Skin of body (tissue), 2 donors: ENCODE measurements around the gene ATP6V1D. TPM values are rescaled to one million over a fixed set of nuclear protein-coding genes. Genes with fewer than 3 reads are reported as not detected.
"Not testable (repeated sequence)": the region's sequence is repeated elsewhere in the genome, so short reads cannot be mapped to it uniquely, and the experiment has no call there.

Source experiments
- DNase-seq: peaks from one replicate; lab custom pipeline; 2025; lab: John Stamatoyannopoulos, UW
- total RNA-seq: library from RNA; depleted of rRNA; stranded (reverse); fragments of >200 nt; gene quantifications from one replicate; pipeline ENCODE4 v1.2.3, GENCODE V29; 2014

Gene ATP6V1D
- total RNA-seq, 1 donor from 2014 or later = 84.3 TPM

DNA sequence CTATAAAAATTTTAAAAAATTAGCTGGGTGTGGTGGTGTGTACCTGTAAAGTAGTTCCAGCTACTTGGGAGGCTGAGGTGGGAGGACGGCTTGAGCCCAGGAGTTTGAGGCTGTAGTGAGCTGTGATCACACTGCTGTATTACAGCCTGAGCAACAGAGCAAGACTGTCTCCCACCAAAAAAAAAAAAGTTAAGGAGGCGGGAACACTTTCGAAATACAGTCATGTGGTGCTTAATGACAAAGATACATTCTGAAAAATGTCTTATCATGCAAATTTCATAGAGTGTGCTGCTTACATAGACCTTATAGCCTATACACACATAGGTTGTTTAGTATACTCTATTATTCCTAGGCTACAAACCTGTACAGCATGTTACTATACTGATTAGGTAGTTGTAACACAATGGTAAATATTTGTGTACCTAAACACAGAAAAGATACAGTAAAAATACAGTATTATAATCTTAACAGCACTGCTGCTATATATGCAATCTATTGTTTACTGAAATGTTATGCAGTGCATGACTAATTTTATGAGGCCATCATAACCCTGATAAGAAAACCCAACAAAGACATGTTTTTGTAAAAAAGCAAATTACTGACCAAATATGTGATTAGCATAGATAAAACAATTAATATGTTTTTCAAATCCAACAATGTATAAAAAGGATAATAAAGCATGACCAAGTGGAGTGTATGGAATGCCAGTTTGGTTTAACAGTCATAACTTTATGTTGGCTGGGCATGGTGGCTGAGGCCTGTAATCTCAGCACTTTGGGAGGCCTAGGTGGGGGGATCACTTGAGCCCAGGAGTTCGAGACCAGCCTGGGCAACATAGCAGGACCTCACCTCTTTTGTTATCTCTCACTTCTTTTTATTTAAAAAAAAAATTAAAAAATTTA is 11.9 kb upstream of the ATP6V1D start:
- no peak for DNase-seq

DNA sequence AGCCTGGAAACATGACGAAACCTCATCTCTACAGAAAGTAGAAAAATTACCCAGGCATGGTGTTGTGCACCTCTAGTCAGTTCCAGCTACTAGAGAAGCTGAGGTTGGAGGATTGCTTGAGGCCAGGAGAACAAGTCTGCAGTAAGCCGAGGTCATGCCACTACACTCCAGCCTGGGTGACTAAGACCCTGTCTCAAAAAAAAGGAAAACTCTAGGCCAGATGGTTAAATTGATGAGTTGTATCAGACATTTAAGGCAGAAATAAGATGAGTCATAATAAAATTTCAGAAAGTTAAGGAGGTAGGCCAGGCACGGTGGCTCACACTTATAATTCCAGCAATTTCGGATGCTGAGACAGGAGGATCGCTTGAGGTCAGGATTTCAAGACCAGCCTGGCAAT is 11.2 kb upstream of the ATP6V1D start:
- DNase-seq = no peak

DNA sequence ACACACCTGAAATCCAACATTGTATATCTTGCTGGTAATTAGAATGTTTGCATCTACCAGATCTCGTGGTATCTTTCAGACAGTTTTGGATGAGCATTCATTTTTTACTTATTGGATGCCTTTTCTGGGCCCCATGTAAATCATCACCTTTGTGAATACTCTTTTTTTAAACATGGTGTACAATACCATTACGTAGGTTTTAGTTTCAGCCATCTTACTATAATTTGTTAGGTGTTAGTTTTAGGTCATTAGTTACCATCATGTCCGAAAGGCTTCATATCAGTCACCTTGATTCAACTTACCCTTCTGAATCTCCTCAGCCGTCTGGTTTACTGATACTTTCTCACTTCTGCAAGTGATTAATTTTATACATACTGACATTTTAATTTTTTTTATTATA is 5.9 kb upstream of the ATP6V1D start:
- DNase-seq = no peak

DNA sequence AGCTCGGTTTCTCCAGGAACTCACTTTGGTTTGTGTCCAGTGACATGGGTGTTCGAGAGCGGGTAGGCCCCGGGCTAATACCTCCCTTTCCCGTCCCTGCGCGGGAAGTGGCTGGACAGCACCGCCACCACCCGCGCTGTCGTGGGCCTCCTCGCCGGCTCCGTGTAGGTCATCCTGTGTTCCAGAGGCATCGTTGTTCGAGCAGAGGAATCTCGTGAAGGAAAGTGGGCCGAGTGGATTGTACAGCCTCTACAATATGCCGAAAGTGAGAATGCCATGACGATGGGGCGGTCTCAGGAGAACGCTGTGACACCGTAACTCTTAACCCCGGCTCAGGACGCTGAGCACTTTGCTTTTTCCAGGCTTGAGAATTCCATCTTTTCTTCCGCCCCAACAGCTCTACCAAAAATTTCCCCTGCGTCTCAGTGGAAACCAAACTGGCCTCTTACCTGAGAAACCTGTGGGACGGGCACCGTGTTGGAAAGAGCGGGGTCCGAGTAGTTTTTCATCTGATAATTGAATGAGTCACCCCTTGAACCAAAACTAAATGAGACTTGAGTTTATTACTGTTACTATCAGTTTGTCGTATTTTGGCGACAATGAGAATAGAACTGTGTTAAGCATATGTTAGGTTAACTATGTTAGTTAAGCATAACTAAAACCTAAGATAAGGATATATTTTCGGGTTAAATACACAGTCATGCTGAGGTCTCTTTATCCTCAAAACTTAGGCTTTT is 1.0 kb upstream of the ATP6V1D start:
- DNase-seq = no peak

DNA sequence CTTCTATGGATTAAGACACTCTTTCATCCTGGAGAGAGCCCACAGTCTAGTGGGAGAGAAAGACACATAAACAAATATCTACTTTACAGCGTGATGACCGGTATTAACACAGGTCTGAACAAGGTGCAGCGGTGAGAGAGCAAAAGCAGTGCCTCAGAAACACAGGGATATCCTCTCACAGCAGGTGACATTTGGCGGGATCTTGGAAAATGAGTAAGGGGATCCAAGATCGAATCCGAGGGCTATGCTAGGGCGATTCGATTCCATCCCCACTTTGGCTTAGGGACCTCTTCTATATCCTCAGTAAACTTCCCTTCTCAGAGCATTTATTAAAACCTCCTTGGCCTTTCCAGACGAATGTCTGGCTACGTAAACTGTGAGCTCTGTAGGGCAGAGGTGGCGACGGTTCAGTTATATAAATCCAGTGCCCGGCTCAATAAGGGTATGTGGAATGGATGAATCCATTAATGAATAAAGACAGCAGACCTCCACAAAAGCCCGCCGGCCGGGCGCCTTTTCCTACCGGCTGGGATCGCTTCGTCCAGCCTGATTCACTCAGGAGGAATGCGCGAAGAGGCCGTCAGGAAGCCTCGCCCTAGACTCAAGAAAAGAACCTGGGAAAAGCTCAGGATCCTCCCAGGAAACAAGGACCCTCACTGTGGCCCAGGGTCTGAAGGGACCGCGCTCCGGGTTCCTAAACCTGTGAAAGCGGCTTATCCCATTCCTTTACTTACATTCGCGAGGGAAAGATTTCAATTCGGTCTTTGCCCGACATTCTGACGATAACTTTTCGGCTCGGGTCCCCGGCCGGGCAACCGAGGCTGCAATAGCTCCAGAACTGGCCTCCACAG is 455 bp downstream of the ATP6V1D start:
- no peak for DNase-seq

DNA sequence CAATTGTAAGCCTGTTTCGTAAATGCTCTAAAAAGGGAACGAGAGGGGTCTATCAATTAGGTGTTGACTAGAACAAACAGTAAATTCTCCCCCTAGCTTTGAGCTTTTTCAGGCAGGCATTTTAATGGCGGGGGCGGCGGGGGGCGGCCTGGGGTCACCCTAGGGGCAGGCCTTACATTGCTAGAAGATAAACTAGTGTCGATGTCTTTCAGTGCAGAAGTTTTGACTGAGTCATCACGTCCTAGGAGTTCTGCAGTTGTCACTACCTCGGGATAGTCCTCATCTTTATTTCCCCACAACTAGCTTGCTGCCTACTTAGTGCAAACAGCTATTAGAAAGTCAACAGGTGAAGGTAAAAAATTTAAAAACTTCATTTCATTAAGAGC is 1.6 kb downstream of the ATP6V1D start:
- no peak for DNase-seq

DNA sequence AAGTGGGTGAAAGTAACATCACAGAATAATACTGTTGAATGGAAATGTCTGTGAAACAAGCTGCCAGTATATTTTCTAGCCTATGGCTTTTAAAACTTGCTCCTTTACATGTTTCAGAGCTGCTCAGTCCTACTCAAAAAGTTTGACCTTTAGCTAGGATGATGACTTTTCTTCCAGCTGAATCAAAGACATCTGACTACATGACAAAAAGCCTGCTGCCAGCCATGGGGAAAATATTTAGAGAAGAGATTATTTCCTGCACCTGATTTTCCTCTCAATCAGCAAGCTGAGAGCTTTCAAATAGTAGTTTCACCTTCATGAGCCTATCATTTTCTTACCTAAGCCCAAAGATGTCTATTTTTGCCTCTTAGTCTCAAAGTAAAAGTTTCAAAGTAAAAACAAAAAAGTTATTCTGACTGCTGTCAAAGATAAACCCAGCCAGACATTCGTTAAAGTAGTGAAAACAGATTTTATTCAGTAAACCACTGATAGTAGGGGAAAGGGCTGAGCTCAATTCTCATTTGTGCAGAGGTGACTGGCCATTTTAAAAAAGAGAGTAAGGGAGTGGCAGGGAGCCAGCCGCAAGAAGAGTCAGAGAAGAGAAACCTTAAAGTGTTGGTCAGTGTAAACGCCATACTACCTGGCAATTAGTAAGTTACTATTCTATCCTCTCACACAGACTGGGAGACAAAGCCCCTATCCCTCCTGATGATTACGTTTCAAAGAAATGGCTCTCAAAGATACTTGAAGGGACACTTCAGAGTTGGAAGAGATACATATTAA is 2.2 kb downstream of the ATP6V1D start:
- no peak for DNase-seq

DNA sequence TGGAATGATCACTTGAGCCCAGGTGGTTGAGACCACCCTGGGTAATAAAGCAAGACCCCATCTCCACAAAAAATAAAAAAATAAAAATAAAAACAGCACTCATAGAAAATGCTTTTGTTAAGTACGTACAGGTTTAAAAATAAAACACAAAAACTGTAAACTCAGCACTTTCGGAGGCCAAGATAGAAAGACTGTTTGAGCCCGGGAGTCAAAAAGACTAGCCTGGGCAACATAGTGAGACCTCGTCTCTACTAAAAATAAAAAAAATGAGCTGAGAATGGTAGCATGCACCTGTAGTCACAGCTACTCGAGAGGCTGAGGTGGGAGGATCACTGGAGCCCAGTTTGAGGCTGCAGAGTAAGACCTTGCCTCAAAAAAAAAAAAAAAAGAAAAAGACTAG is 7.5 kb downstream of the ATP6V1D start:
- DNase-seq = no peak

DNA sequence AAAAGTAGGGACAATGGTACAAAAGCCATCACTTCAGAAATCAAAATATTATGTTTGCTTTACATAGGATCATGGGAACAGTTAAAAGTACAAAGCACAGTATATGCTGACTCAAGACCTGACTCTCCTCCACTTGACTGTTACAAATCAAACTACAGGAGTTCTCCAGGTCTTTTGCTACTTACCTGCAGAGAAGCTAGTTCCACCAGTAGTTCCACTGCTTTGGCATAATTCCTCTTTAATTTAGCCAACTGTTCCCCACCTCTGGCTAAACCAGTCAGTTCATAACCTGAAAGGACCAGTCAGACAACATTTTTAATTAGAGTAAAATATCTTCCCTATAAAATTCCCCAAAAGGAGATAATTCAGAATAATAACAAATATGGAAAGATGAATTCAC is 14.0 kb downstream of the ATP6V1D start:
- no peak for DNase-seq

DNA sequence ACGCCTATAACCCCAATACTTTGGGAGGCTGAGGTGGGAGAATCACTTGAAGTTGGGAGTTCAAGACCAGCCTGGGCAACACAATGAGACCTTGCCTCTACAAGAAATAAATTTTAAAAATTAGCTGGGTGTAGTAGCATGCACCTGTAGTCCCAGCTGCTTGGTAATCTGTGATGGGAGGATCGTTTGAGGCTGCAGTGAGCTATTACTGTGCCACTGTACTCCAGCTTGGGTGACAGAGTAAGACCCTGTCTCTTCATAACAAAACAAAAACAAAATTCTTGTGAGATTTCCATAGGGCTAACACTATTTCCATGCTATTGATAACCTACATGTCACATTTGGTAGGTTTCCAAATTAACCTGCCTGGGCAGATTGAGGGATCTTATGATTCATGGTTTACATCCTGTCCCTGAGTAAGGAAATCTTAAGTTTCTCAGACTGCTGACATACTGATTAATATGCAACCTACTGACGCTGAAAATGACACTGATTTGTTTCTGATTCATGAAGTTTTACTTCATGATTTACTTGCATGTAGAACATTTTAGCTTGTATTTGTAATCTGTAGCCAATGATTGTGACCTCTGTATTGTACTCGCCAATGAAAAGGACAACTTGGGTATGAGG is 15.9 kb downstream of the ATP6V1D start:
- DNase-seq = no peak

DNA sequence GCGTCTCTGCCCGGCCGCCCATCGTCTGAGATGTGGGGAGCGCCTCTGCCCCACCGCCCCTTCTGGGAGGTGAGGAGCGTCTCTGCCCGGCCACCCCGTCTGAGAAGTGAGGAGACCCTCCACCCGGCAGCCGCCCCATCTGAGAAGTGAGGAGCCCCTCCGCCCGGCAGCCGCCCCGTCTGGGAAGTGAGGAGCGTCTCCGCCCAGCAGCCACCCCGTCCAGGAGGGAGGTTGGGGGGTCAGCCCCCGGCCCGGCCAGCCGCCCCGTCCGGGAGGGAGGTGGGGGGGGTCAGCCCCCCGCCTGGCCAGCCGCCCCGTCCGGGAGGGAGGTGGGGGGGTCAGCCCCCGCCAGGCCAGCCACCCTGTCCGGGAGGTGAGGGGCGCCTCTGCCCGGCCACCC is 18.4 kb downstream of the ATP6V1D start:
- not testable (repeated sequence) for DNase-seq

DNA sequence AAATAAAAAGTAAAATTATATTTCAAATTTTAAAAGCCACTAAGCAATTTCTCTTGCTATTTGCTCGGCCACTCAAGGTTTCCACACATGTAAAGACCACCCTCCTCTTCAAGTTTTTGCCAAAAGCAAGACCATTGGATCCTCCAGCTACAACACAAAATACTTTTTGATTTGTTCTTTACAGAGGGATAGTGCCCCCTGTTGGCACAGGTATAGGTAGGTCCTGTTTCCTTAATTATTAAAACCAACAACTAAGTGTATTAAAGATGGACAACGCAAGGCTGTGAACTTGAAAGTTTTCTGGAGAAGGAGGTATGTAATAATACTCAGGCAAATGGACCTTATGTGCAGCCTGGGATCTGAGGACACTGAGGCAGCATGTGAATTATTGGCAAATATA is 23.8 kb downstream of the ATP6V1D start:
- DNase-seq = no peak

DNA sequence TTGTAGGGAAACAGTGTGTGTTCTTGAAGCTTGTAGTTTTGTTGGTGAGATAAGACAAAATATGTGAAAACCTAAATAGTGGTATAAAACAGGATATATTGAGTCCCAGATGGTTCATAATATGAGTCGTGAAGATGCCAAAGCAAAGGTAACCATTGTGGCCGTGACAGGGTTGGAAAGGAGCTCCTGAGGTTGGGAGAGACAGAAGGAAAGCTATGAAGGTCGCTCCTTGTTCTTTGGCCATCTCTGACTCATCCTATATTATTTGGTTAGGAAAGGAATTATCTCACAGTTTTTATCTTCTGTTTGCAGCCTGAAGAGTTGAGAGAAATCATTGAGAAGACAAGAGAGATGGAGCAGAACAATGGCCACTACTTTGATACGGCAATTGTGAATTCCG is 27.1 kb downstream of the ATP6V1D start:
- no peak for DNase-seq

DNA sequence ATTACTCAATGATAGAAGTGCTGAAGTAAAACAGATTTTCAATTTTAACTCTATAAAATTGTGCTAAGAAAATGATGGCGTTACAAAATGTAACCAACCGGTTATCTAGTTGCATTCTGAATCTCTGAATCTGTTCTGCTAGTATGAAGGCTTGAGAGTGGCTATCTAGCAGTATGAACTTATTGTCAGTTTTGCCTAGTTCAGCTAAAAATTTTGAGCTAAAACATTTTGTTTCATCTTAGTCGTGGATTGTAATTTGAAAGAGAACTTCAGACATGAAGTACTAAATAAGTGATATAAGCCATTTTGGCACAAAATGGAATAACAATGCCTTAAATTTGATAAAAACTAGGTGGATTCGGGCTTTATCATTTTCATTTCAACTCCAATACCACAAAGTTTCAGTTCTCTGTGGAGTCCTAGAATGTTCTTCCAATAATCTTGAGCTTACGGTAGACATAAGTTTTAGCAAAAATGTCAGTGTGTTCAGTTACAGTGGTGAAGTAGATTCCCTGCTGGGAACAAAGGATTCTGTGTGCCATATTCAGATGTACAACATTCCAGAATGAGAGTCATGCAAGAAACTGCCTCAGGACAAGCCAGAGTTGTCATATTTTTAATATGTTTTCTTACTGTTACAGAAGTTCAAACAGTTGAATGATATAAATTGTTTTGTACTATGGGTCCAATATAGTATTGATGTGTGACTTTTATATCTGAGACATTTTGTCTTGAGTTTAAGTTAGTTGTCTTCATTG is 28.1 kb downstream of the ATP6V1D start:
- DNase-seq = no peak

DNA sequence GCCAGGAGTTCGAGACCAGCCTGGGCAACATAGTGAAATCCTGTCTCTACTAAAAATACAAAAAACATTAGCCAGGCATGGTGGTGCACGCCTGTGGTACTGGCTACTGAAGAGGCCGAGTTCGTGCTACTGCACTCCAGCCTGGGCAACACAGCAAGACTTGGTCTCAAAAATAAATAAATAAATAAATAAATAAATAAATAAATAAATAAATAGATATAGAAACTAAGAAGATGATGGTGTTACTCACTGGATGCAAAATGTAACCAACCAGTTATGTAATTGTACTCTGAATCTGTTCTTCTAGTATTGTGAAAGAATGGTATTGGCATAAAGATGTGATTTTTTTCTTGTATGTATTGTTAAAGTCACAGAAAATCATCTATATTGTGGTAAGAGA is 29.9 kb downstream of the ATP6V1D start:
- DNase-seq = not testable (repeated sequence)

DNA sequence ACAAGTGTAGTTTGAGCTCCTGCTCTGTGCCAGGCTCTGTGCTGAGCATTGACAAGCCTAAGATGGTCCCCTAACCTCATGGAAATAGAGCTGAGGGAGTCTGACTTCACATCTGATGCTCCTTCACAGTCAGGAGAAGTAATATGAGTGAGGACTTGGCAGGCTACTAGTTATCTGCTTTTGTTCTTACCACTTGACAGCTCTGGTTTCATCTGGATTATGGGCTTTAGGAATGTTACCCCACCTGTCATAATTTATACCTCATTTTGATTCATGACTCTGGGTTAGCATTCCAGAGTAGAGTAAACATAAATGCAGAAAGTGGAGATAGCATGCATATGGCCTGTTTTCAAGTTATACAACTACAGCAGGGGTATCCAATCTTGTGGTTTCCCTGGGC is 40.5 kb downstream of the ATP6V1D start:
- no peak for DNase-seq

DNA sequence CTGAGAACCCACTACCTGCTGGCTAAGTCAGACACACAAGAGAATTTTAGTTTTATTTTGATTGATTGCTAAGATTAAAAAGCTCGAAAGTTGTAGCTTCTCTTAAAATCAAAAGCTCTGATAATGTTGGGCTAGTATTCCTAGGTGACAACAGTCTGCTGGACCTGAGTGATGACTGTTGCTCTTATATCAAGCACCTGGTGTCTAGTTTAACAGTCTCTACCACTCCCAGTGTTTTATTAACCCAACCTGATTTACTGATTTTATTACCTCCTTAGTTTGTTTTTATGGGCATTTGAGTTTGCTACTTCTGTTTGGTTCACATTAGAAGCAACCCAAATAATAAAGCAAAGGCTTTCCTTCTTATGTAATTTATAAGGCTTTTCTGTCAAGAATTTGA is 41.8 kb downstream of the ATP6V1D start:
- no peak for DNase-seq

DNA sequence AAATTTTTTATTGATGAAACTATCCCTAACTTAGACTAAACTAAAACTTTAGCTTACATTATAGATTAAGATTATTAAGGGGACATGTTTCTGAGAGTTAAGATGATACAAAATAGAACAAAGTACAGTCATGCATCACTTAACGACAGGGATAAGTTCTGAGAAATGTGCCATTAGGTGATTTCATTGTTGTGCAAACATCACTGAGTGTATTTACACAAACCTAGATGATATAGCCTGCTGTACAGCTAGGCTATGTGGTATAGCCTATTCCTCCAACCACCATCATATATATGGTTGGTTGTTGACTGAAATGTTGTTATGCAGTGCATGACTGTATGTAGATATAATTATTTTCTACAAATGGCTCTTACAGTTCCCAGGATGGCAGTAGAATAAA is 46.5 kb downstream of the ATP6V1D start:
- DNase-seq = no peak

DNA sequence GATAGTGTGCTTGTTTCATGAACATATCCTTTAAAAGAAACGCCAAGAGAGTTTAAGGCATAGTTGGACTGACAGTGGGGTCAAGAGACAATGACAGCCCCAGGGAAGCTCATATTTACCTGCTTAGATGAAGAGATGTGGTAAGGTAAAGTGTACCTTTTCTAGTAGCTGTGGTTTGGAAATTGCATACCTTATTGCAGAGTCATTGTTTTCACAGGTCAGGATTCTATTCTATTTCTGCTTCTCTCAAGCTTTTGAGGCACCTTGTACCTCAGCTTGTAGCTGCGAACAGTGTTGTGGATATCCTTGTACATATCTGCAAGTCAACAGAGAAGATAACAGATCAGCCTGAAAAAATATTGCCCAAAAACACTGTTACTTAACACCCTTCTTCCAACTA is 47.7 kb downstream of the ATP6V1D start:
- no peak for DNase-seq
